Spinal cord (tissue), 10 donors: ENCODE results near the gene HECW1. TPM values are rescaled to one million over a fixed set of nuclear protein-coding genes. Genes with fewer than 3 reads are reported as not detected.

Source experiments
- DNase-seq, 6 donors: peaks; one replicate each; pipeline versions ENCODE4 v3.0.0 to v3.0.0-alpha.2; 2013 to 2015; ENCODE audit warnings: low spot score in 6 of 6, low read depth in 4 of 6
- H3K27ac ChIP-seq: one replicate; pipeline ENCODE4 v1.5.1; 2013; ENCODE audit warnings: low read depth, low read length, control low read depth
- H3K27me3 ChIP-seq: one replicate; pipeline ENCODE4 v1.6.1; 2013; ENCODE audit warnings: low read length; ENCODE audit not compliant: control insufficient read depth, insufficient read depth
- H3K36me3 ChIP-seq: one replicate; pipeline ENCODE4 v1.6.1; 2013; ENCODE audit warnings: low read length; ENCODE audit not compliant: control insufficient read depth, insufficient read depth
- H3K4me1 ChIP-seq: one replicate; pipeline ENCODE4 v1.6.1; 2013; ENCODE audit warnings: low read length; ENCODE audit not compliant: control insufficient read depth, insufficient read depth
- H3K4me3 ChIP-seq: one replicate; pipeline ENCODE4 v1.5.1; 2013; ENCODE audit warnings: low read depth, low read length, control low read depth
- H3K9me3 ChIP-seq: one replicate; pipeline ENCODE4 v1.6.1; 2013; ENCODE audit warnings: low read length; ENCODE audit not compliant: control insufficient read depth, insufficient read depth
- WGBS: methylation state at CpG from one replicate; pipeline ENCODE4 v1.1.5; 2013; ENCODE audit warnings: missing lambda C conversion rate; ENCODE audit not compliant: insufficient coverage; 5-methylcytosine and 5-hydroxymethylcytosine counted together
- polyA plus RNA-seq, 2 donors: library from polyadenylated mRNA; unstranded; fragments of 120-200 nt; gene quantifications; one replicate each; pipeline ENCODE4 v1.2.1, GENCODE V29; 2013; ENCODE audit not compliant: insufficient read length in 2 of 2
- small RNA-seq: library from RNA; depleted of rRNA; stranded (forward); fragments of <200 nt; gene quantifications from one replicate; pipeline ENCODE3, GENCODE V24; 2014; ENCODE audit warnings: low replicate concordance
- total RNA-seq, 2 donors: library from RNA; depleted of rRNA in 1 of 2; stranded (reverse); fragments of 120-200 nt in 1 of 2; fragments of >200 nt in 1 of 2; gene quantifications; one replicate each; pipeline versions ENCODE4 v1.2.3 to v1.2.4, GENCODE V29; 2013 to 2014
- donor health status: healthy.

The HECW1 gene
- total and polyA plus RNA-seq, 4 donors, result 10.7 to 23.5 (median 18.4) TPM

DNA sequence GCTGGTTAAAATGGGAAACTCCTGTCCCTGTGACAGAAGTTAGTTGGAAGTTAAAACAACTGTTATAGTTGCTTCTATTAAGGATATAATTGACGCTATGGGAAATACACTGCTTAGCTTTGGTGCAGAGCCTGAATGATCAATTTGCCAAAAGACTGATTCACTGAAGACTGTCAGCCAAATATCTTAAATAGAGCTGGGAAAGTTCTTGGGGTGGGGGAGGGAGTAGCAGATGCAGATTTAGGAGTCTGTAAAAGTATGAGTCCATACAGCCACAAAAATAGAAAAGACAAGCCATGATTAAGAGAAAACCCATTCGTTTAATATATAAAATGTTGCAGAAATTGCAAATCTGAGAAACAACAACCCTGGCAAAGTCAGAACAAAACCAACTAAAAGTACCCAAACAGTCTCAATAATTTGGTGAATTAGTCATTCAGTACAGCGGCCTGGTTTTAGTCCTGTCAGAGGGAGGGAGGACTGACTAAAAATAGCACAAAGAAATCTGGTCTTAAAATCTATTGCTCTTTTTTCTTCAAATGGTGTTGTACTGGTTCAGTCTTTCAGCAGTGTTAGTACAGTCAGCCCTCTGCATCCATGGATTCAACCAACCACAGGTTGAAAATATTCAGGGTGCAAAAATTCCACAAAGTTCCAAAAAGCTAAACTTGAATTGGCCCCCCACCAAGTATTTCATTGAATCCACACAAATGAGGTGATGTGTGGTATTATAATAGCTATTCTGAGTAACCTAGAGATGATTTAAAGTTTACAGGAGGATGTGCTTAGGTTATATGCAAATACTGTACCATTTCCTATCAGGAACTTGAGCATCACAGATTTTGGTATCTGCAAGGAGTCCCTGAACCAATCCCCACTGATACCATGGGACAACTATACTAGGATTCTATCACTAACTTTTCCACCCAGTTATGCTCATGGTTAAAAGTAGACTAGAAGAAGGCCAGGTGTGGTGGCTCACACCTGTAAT is 500.4 kb downstream of the HECW1 start:
- Histone ChIP-seq H3K27me3 (no peaks in the 10 kb centered on the region), H3K36me3 (peaks cover 3% of the 10 kb centered on the region), H3K4me3 (no peak overlapping the region), H3K27ac (no peak overlapping the region), H3K4me1 (peaks cover 4% of the 10 kb centered on the region), H3K9me3 (no peaks in the 10 kb centered on the region)
- WGBS, result 40% methylated on average over 1 of the region's 3 CpGs
- DNase-seq, result peak in 1 of 6 donors; percentile 79

Small RNA genes lying within 50 kb of the gene (small RNA-seq; reads per million reads assigned to genes)
- gene MIR3943 (1.1 reads per million, percentile 80 among the genes with 10 or more reads in this experiment), gene RF00019 (not detected), gene RNU6-575P (not detected), gene RNU7-35P (not detected)

Other genes starting within 250 kb of the HECW1 start
- gene C7orf25, start 200.6 kb upstream of the HECW1 start, total RNA-seq, result 1 to 10 TPM; 5.6 to 5.8 TPM
- 1 to 10 TPM; 3.0 to 3.6 TPM for gene C7orf25, start 200.6 kb upstream of the HECW1 start, polyA plus RNA-seq
- gene PSMA2, start 180.5 kb upstream of the HECW1 start, total RNA-seq, result 10 to 100 TPM; 46.4 to 96.9 TPM
- gene PSMA2, start 180.5 kb upstream of the HECW1 start, polyA plus RNA-seq, result 100 to 1,000 TPM; 134 to 150 TPM
- gene MRPL32, start 180.3 kb upstream of the HECW1 start, total RNA-seq, result 10 to 100 TPM; 47.8 to 55.9 TPM
- gene MRPL32, start 180.3 kb upstream of the HECW1 start, polyA plus RNA-seq, result 10 to 100 TPM; 53.5 to 56.6 TPM